ENCODE data around the gene MALAT1.

Gene MALAT1

GRCh38 chr11:65529475-65530156 is 30.8 kb downstream of the MALAT1 start:
- no peak overlapping the region for H3K4me3 ChIP-seq (replicated peaks in 1 of 2; ENCODE audit: low read depth in 2 of 2, low read length in 2 of 2)
- TF ChIP-seq, protein P1, sequence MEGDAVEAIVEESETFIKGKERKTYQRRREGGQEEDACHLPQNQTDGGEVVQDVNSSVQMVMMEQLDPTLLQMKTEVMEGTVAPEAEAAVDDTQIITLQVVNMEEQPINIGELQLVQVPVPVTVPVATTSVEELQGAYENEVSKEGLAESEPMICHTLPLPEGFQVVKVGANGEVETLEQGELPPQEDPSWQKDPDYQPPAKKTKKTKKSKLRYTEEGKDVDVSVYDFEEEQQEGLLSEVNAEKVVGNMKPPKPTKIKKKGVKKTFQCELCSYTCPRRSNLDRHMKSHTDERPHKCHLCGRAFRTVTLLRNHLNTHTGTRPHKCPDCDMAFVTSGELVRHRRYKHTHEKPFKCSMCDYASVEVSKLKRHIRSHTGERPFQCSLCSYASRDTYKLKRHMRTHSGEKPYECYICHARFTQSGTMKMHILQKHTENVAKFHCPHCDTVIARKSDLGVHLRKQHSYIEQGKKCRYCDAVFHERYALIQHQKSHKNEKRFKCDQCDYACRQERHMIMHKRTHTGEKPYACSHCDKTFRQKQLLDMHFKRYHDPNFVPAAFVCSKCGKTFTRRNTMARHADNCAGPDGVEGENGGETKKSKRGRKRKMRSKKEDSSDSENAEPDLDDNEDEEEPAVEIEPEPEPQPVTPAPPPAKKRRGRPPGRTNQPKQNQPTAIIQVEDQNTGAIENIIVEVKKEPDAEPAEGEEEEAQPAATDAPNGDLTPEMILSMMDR (IDR thresholded peaks at IDR 0.05; ENCODE audit: low read depth, low read length), result no peak
- no peak for DNase-seq (ENCODE audit: low read depth in 2 of 2)

GRCh38 chr11:65530157-65530496 is 31.3 kb downstream of the MALAT1 start:
- no peak for DNase-seq (ENCODE audit: low read depth in 2 of 2)
- TF ChIP-seq, protein P1 (IDR thresholded peaks at IDR 0.05; ENCODE audit: low read depth, low read length), result peak; percentile 31

GRCh38 chr11:65532388-65533064 is 33.7 kb downstream of the MALAT1 start:
- H3K4me3 ChIP-seq (replicated peaks in 1 of 2; ENCODE audit: low read depth in 2 of 2, low read length in 2 of 2), result no peak overlapping the region
- TF ChIP-seq, protein P1 (IDR thresholded peaks at IDR 0.05; ENCODE audit: low read depth, low read length), result no peak
- no peak for DNase-seq (ENCODE audit: low read depth in 2 of 2)

More at GRCh38 chr11:65530157-65530496, 31.3 kb downstream of the MALAT1 start:
- H3K4me3 ChIP-seq (replicated peaks in 1 of 2; ENCODE audit: low read depth in 2 of 2, low read length in 2 of 2), result no peak overlapping the region

GRCh38 chr11:65535102-65535501 is 36.3 kb downstream of the MALAT1 start:
- TF ChIP-seq, protein P1 (IDR thresholded peaks at IDR 0.05; ENCODE audit: low read depth, low read length), result no peak
- no peak for DNase-seq (ENCODE audit: low read depth in 2 of 2)
- no peak overlapping the region for H3K4me3 ChIP-seq (replicated peaks in 1 of 2; ENCODE audit: low read depth in 2 of 2, low read length in 2 of 2)

GRCh38 chr11:65536412-65537295 is 37.8 kb downstream of the MALAT1 start:
- DNase-seq (ENCODE audit: low read depth in 2 of 2), result no peak
- H3K4me3 ChIP-seq (replicated peaks in 1 of 2; ENCODE audit: low read depth in 2 of 2, low read length in 2 of 2), result no peak overlapping the region
- TF ChIP-seq, protein P1 (IDR thresholded peaks at IDR 0.05; ENCODE audit: low read depth, low read length), result no peak

DNA sequence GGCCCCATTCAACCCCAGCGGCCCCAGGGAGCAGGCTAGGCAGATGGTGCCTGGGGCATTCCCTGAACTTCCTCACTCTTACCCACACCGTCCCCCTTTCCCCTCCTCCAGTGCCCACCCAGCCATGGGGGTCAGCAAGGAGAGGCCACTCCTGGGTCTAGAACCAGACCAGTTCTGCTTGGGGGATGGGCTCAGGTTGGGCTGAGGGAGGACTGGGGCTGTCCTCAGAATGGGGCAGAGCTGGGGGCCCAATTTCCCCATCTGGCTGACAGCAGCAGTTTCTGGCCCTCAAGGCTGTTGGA is 38.4 kb downstream of the MALAT1 start:
- TF ChIP-seq, protein P1 (IDR thresholded peaks at IDR 0.05; ENCODE audit: low read depth, low read length), result no peak
- no peak for DNase-seq (ENCODE audit: low read depth in 2 of 2)
- H3K4me3 ChIP-seq (replicated peaks in 1 of 2; ENCODE audit: low read depth in 2 of 2, low read length in 2 of 2), result no peak overlapping the region
